PC-9 (cell line): ENCODE results near the gene NKX6-2. TPM values are rescaled to one million over a fixed set of nuclear protein-coding genes. Genes with fewer than 3 reads are reported as not detected.

Experiments
- BruUV-seq: library from RNA; stranded (reverse); fragments of 400-500 nt; replicated peaks from 2 replicates; lab custom pipeline; 2021; lab: Mats Ljungman, UMichigan
- CTCF ChIA-PET: fragments of 300-600 bp; sonication (Branson Sonifier 250); formaldehyde crosslinking; loops from one replicate; lab custom pipeline; 2022; ENCODE audit warnings: antibody characterized with exemption; lab: Charles Lee
- POLR2A ChIA-PET: fragments of 300-600 bp; sonication (Branson Sonifier 250); formaldehyde crosslinking; loops from one replicate; lab custom pipeline; 2022; ENCODE audit warnings: antibody characterized with exemption; ENCODE audit not compliant: unreplicated experiment; lab: Charles Lee
- DNase-seq, 2 experiments: peaks; one replicate each; pipeline versions ENCODE4 v3.0.0 to v3.0.0-alpha.2; 2015 to 2022; ENCODE audit warnings: mixed read lengths in 1 of 2
- H2AFZ ChIP-seq: fragments of 200-600 bp; sonication (generic); 2 replicates; pipeline ENCODE4 v1.8.1; 2017; ENCODE audit warnings: antibody characterized with exemption
- H3F3A ChIP-seq: fragments of 200-600 bp; sonication (generic); 2 replicates; pipeline ENCODE4 v1.8.1; 2017; ENCODE audit warnings: antibody characterized with exemption, mild to moderate bottlenecking, low read depth; ENCODE audit not compliant: insufficient read depth
- H3K27ac ChIP-seq: fragments of 200-600 bp; sonication (generic); 2 replicates; pipeline ENCODE4 v1.6.1; 2016; ENCODE audit warnings: mixed run types
- H3K27me3 ChIP-seq: fragments of 200-600 bp; sonication (generic); 2 replicates; pipeline ENCODE4 v1.6.1; 2016; ENCODE audit warnings: low read depth, mixed run types; ENCODE audit not compliant: insufficient read depth
- H3K36me3 ChIP-seq: fragments of 200-600 bp; sonication (generic); 2 replicates; pipeline ENCODE4 v1.6.1; 2016; ENCODE audit warnings: low read depth, mixed run types
- H3K4me1 ChIP-seq: fragments of 200-600 bp; sonication (generic); replicated peaks from 2 replicates; pipeline ENCODE4 v1.6.1; 2016; ENCODE audit warnings: mixed run types; ENCODE audit not compliant: insufficient read depth
- H3K4me2 ChIP-seq: fragments of 200-600 bp; sonication (generic); 2 replicates; pipeline ENCODE4 v1.6.1; 2017; ENCODE audit warnings: mixed run types
- H3K4me3 ChIP-seq: fragments of 200-600 bp; sonication (generic); 2 replicates; pipeline ENCODE4 v1.6.1; 2016; ENCODE audit warnings: mixed run types
- H3K79me2 ChIP-seq: fragments of 200-600 bp; sonication (generic); 2 replicates; pipeline ENCODE4 v1.6.1; 2017; ENCODE audit warnings: low read depth, mixed run types
- H3K9me2 ChIP-seq: fragments of 200-600 bp; sonication (generic); 2 replicates; pipeline ENCODE4 v1.8.1; 2017; ENCODE audit warnings: mild to moderate bottlenecking; ENCODE audit not compliant: insufficient read depth
- H3K9me3 ChIP-seq: fragments of 200-600 bp; sonication (generic); 2 replicates; pipeline ENCODE4 v1.8.1; 2016; ENCODE audit warnings: low read depth; ENCODE audit not compliant: insufficient read depth
- H4K20me1 ChIP-seq: fragments of 200-600 bp; sonication (generic); 2 replicates; pipeline ENCODE4 v1.8.1; 2017; ENCODE audit not compliant: insufficient read depth
- EZH2 ChIP-seq: fragments of 200-600 bp; sonication (generic); IDR thresholded peaks from 2 replicates; pipeline ENCODE4 v1.8.0; 2017; ENCODE audit warnings: antibody characterized with exemption, low read depth
- intact Hi-C: fragments of 100-400 bp; cut with micrococcal nuclease; formaldehyde crosslinking; loops from one replicate; pipeline ENCODE4 v1.10.0; 2022; ENCODE audit not compliant: unreplicated experiment
- total RNA-seq: library from RNA; stranded (reverse); gene quantifications from 2 replicates; pipeline ENCODE4 v1.2.3, GENCODE V29; 2021
- TF ChIP-seq, protein P1 (sequence below): fragments of 200-600 bp; sonication (generic); conservative IDR thresholded peaks from 2 replicates; pipeline ENCODE4 v1.6.1; 2017; ENCODE audit warnings: mixed run types, antibody characterized with exemption, mild to moderate bottlenecking, moderate library complexity

NKX6-2 gene
- total RNA-seq, 1 experiment from 2014 or later, result not detected

DNA sequence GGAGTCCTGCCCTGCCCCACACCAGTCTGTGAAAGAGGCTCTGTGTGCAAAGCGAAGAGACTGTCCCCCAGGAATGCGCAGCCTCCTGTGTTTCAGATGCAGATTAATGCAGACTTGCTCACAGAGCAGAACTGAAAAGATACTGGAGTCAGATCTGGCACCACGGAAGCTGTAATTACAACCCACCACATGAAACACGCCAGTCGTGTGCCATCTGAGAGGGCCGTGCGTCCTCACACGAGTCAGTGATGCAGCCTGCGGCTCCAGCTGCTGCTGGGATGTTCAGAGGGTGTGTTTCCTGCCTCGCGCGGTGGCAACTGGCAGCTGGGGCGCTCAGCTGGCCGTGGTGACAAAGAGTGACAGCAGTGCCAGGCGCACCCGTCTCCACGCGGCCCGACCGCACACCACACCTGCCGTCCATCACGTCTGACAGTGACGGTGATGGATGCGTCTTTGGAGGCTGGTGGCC is 50.0 kb downstream of the NKX6-2 start:
- TF ChIP-seq EZH2, result no peak
- TF ChIP-seq, protein P1, sequence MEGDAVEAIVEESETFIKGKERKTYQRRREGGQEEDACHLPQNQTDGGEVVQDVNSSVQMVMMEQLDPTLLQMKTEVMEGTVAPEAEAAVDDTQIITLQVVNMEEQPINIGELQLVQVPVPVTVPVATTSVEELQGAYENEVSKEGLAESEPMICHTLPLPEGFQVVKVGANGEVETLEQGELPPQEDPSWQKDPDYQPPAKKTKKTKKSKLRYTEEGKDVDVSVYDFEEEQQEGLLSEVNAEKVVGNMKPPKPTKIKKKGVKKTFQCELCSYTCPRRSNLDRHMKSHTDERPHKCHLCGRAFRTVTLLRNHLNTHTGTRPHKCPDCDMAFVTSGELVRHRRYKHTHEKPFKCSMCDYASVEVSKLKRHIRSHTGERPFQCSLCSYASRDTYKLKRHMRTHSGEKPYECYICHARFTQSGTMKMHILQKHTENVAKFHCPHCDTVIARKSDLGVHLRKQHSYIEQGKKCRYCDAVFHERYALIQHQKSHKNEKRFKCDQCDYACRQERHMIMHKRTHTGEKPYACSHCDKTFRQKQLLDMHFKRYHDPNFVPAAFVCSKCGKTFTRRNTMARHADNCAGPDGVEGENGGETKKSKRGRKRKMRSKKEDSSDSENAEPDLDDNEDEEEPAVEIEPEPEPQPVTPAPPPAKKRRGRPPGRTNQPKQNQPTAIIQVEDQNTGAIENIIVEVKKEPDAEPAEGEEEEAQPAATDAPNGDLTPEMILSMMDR, result no peak
- no peaks in the 10 kb centered on the region for H4K20me1 ChIP-seq
- ChIA-PET POLR2A (no interaction called here), CTCF (no interaction called here)
- H3K36me3 ChIP-seq, result no peaks in the 10 kb centered on the region
- BruUV-seq, result no TSS peak
- no peaks in the 10 kb centered on the region for H3K79me2 ChIP-seq
- no peaks in the 10 kb centered on the region for H3F3A ChIP-seq
- H3K4me2 ChIP-seq, result no peak overlapping the region
- H3K9me3 ChIP-seq, result no peaks in the 10 kb centered on the region
- no peaks in the 10 kb centered on the region for H3K9me2 ChIP-seq
- H3K4me1 ChIP-seq, result no peaks in the 10 kb centered on the region
- H3K27ac ChIP-seq, result no peak overlapping the region
- H3K4me3 ChIP-seq, result no peak overlapping the region
- H3K27me3 ChIP-seq, result no peaks in the 10 kb centered on the region
- intact Hi-C loops, result no loop called here
- H2AFZ ChIP-seq, result no peak overlapping the region
- no peak for DNase-seq

GRCh38 chr10:132735341-132735775 is 50.6 kb downstream of the NKX6-2 start:
- Histone ChIP-seq H3K79me2 (no peaks in the 10 kb centered on the region), H3K9me3 (no peaks in the 10 kb centered on the region), H3K27me3 (no peaks in the 10 kb centered on the region), H3F3A (no peaks in the 10 kb centered on the region), H3K4me3 (no peak overlapping the region), H3K9me2 (no peaks in the 10 kb centered on the region), H2AFZ (no peak overlapping the region), H3K4me2 (no peak overlapping the region), H4K20me1 (no peaks in the 10 kb centered on the region), H3K36me3 (no peaks in the 10 kb centered on the region), H3K4me1 (no peaks in the 10 kb centered on the region), H3K27ac (no peak overlapping the region)
- DNase-seq, result no peak
- POLR2A ChIA-PET, result no interaction called here
- TF ChIP-seq, protein P1, result no peak
- no TSS peak for BruUV-seq
- CTCF ChIA-PET, result no interaction called here
- intact Hi-C loops, result no loop called here

GRCh38 chr10:132733926-132734325 is 52.0 kb downstream of the NKX6-2 start:
- ChIA-PET POLR2A (no interaction called here), CTCF (no interaction called here)
- no peaks in the 10 kb centered on the region for H3K4me1 ChIP-seq
- BruUV-seq, result no TSS peak
- no peak overlapping the region for H2AFZ ChIP-seq
- H3K79me2 ChIP-seq, result no peaks in the 10 kb centered on the region
- H3K4me2 ChIP-seq, result no peak overlapping the region
- no peaks in the 10 kb centered on the region for H3K36me3 ChIP-seq
- H4K20me1 ChIP-seq, result no peaks in the 10 kb centered on the region
- H3K4me3 ChIP-seq, result no peak overlapping the region
- H3K9me2 ChIP-seq, result no peaks in the 10 kb centered on the region
- no peak overlapping the region for H3K27ac ChIP-seq
- intact Hi-C loops, result no loop called here
- H3F3A ChIP-seq, result no peaks in the 10 kb centered on the region
- no peaks in the 10 kb centered on the region for H3K27me3 ChIP-seq
- H3K9me3 ChIP-seq, result no peaks in the 10 kb centered on the region
- TF ChIP-seq EZH2, result no peak
- TF ChIP-seq, protein P1, result no peak
- DNase-seq, result no peak

Other genes starting within 250 kb of the NKX6-2 start
- 18.4 and 18.8 TPM in 2 replicates for gene INPP5A, start 248.4 kb downstream of the NKX6-2 start, total RNA-seq
- not detected in 2 replicates for gene CFAP46, start 156.4 kb upstream of the NKX6-2 start, total RNA-seq